HG03378 (cell line): ENCODE results near the gene PJA1.

ENCODE experiments used
- ATAC-seq: cut with Tn5 transposase; IDR thresholded peaks from one replicate; pipeline ENCODE4 v1.9.1; 2021; ENCODE audit warnings: mild to moderate bottlenecking, moderate library complexity; ENCODE audit not compliant: unreplicated experiment

PJA1 gene

GRCh38 chrX:69143530-69143929 lies 21.7 kb downstream of the PJA1 start:
- no peak for ATAC-seq

- ATAC-seq, result no peak
These were observed 22.3 kb downstream of the PJA1 start for GRCh38 chrX:69142788-69143469.

- ATAC-seq, result no peak
These were observed 24.4 kb downstream of the PJA1 start for GRCh38 chrX:69140837-69141236.

GRCh38 chrX:69139516-69139915 lies 25.7 kb downstream of the PJA1 start:
- ATAC-seq, result no peak

GRCh38 chrX:69138512-69138911 lies 26.7 kb downstream of the PJA1 start:
- no peak for ATAC-seq

GRCh38 chrX:69138118-69138390 lies 27.2 kb downstream of the PJA1 start:
- no peak for ATAC-seq

- ATAC-seq, result no peak
These were observed 27.7 kb downstream of the PJA1 start for GRCh38 chrX:69137371-69138117.

- no peak for ATAC-seq
These were observed 28.5 kb downstream of the PJA1 start for GRCh38 chrX:69136546-69137331.

- no peak for ATAC-seq
These were observed 31.2 kb downstream of the PJA1 start for GRCh38 chrX:69133921-69134542.

- no peak for ATAC-seq
These were observed 33.4 kb downstream of the PJA1 start for GRCh38 chrX:69131886-69132285.

- ATAC-seq, result no peak
These were observed 34.8 kb downstream of the PJA1 start for GRCh38 chrX:69130439-69130838.

- ATAC-seq, result no peak
These were observed 36.7 kb downstream of the PJA1 start for GRCh38 chrX:69128588-69128987.

GRCh38 chrX:69127466-69127865 lies 37.8 kb downstream of the PJA1 start:
- no peak for ATAC-seq

GRCh38 chrX:69126642-69127041 lies 38.6 kb downstream of the PJA1 start:
- ATAC-seq, result no peak

- no peak for ATAC-seq
These were observed 40.2 kb downstream of the PJA1 start for GRCh38 chrX:69125094-69125493.

- no peak for ATAC-seq
These were observed 41.1 kb downstream of the PJA1 start for GRCh38 chrX:69124108-69124507.

- ATAC-seq, result no peak
These were observed 41.8 kb downstream of the PJA1 start for GRCh38 chrX:69123481-69123880.

GRCh38 chrX:69121321-69122000 lies 43.8 kb downstream of the PJA1 start:
- no peak for ATAC-seq

GRCh38 chrX:69120476-69120875 lies 44.8 kb downstream of the PJA1 start:
- no peak for ATAC-seq

GRCh38 chrX:69119122-69119521 lies 46.1 kb downstream of the PJA1 start:
- no peak for ATAC-seq
